ENCODE measurements around the gene CAND2.

Gene CAND2

DNA sequence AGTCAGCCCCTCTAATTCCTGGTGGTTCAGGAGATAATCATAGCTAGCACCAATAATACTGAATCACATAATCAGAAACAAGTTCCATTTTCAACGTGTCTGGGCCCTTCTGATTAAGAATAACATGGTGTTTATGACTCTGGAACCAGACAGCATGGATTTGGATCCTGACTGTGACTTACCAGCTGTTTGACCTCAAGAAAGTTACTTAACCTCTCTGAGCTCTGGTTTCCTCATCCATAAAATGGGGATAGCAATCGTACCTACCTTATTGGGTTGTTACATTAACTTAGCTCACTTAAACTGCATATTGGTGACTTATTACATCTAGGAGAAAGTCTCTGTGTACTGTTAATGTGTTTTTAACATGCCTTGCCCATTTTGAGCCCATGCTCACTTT, 26.7 kb upstream of the CAND2 start:
- Histone ChIP-seq H2AFZ (ENCODE audit: low read length) (no peak overlapping the region), H4K20me1 (ENCODE audit: insufficient read depth, low read length) (no peaks in the 10 kb centered on the region), H3K9me2 (ENCODE audit: low read depth, low read length) (no peaks in the 10 kb centered on the region), H3K27me3 (ENCODE audit: insufficient read depth, low read length) (no peaks in the 10 kb centered on the region), H3K9me3 (ENCODE audit: low read length) (no peaks in the 10 kb centered on the region), H3K36me3 (ENCODE audit: insufficient read depth, low read length) (no peaks in the 10 kb centered on the region), H3K79me2 (ENCODE audit: insufficient read depth, low read length) (no peaks in the 10 kb centered on the region), H3F3A (ENCODE audit: insufficient read depth, low read length) (no peaks in the 10 kb centered on the region), H3K4me1 (ENCODE audit: insufficient read depth, low read length, severe bottlenecking) (no peaks in the 10 kb centered on the region), H3K4me2 (ENCODE audit: low read length) (no peak overlapping the region), H3K4me3 (ENCODE audit: low read depth, low read length, poor library complexity, severe bottlenecking) (no peak overlapping the region), H3K9ac (ENCODE audit: low read length) (no peak overlapping the region), H3K27ac (ENCODE audit: low read depth, low read length, poor library complexity, severe bottlenecking) (no peak overlapping the region)
- no peak for TF ChIP-seq CTCF (IDR thresholded peaks at IDR 0.05; ENCODE audit: low read length)
- no peak for TF ChIP-seq EZH2 (IDR thresholded peaks at IDR 0.05; ENCODE audit: borderline replicate concordance, low read length)

DNA sequence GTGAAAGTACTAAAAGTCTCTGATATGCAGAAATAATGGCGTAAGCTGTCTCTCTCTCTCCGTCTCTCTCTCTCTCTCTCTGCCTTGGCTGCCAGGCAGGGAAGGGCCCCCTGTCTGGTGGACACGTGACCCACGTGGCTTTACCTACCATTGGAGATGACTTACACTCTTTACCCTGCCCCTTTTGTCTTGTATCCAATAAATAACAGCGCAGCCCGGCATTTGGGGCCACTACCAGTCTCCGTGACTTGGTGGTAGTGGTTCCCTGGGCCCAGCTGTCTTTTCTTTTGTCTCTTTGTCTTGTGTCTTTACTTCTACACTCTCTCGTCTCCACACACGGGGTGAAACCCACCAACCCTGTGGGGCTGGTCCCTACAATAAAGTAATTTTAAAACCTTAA, 25.2 kb upstream of the CAND2 start:
- Histone ChIP-seq H3F3A (ENCODE audit: insufficient read depth, low read length) (no peaks in the 10 kb centered on the region), H3K27me3 (ENCODE audit: insufficient read depth, low read length) (no peaks in the 10 kb centered on the region; the same call in 1 of the 2 replicates), H3K9ac (ENCODE audit: low read length) (no peak overlapping the region), H3K36me3 (ENCODE audit: insufficient read depth, low read length) (no peaks in the 10 kb centered on the region; the same call in 1 of the 2 replicates), H4K20me1 (ENCODE audit: insufficient read depth, low read length) (no peaks in the 10 kb centered on the region), H3K9me3 (ENCODE audit: low read length) (peaks cover 8% of the 10 kb centered on the region; the same call in 1 of the 2 replicates), H3K79me2 (ENCODE audit: insufficient read depth, low read length) (no peaks in the 10 kb centered on the region), H3K4me3 (ENCODE audit: low read depth, low read length, poor library complexity, severe bottlenecking) (no peak overlapping the region), H2AFZ (ENCODE audit: low read length) (no peak overlapping the region), H3K9me2 (ENCODE audit: low read depth, low read length) (no peaks in the 10 kb centered on the region), H3K4me2 (ENCODE audit: low read length) (no peak overlapping the region), H3K27ac (ENCODE audit: low read depth, low read length, poor library complexity, severe bottlenecking) (no peak overlapping the region), H3K4me1 (ENCODE audit: insufficient read depth, low read length, severe bottlenecking) (no peaks in the 10 kb centered on the region)
- no peak for TF ChIP-seq CTCF (IDR thresholded peaks at IDR 0.05; ENCODE audit: low read length)
- TF ChIP-seq EZH2 (IDR thresholded peaks at IDR 0.05; ENCODE audit: borderline replicate concordance, low read length) = no peak

GRCh38 chr3:12772462-12772861, 24.0 kb upstream of the CAND2 start:
- no peak overlapping the region for H2AFZ ChIP-seq (ENCODE audit: low read length)
- H3K9me3 ChIP-seq (ENCODE audit: low read length) = peaks cover 8% of the 10 kb centered on the region; the same call in 1 of the 2 replicates
- no peaks in the 10 kb centered on the region for H3K79me2 ChIP-seq (ENCODE audit: insufficient read depth, low read length)
- no peak overlapping the region for H3K4me3 ChIP-seq (ENCODE audit: low read depth, low read length, poor library complexity, severe bottlenecking)
- no peaks in the 10 kb centered on the region for H3K4me1 ChIP-seq (ENCODE audit: insufficient read depth, low read length, severe bottlenecking)
- H3K9ac ChIP-seq (ENCODE audit: low read length) = no peak overlapping the region
- peaks cover 6% of the 10 kb centered on the region; the same call in 1 of the 2 replicates for H3K27me3 ChIP-seq (ENCODE audit: insufficient read depth, low read length)
- H3K9me2 ChIP-seq (ENCODE audit: low read depth, low read length) = no peaks in the 10 kb centered on the region
- no peak overlapping the region for H3K4me2 ChIP-seq (ENCODE audit: low read length)
- no peak overlapping the region for H3K27ac ChIP-seq (ENCODE audit: low read depth, low read length, poor library complexity, severe bottlenecking)
- TF ChIP-seq EZH2 (IDR thresholded peaks at IDR 0.05; ENCODE audit: borderline replicate concordance, low read length) = no peak
- TF ChIP-seq CTCF (IDR thresholded peaks at IDR 0.05; ENCODE audit: low read length) = no peak
- no peaks in the 10 kb centered on the region for H4K20me1 ChIP-seq (ENCODE audit: insufficient read depth, low read length)
- H3K36me3 ChIP-seq (ENCODE audit: insufficient read depth, low read length) = no peaks in the 10 kb centered on the region; the same call in 1 of the 2 replicates
- no peaks in the 10 kb centered on the region for H3F3A ChIP-seq (ENCODE audit: insufficient read depth, low read length)

Data from OCI-LY1 (cell line).